ENCODE measurements around the gene DTX4. TPM values are rescaled to one million over a fixed set of nuclear protein-coding genes. Genes with fewer than 3 reads are reported as not detected.

The DTX4 gene
- total RNA-seq, 1 experiment from 2014 or later = 0.21 TPM

DNA sequence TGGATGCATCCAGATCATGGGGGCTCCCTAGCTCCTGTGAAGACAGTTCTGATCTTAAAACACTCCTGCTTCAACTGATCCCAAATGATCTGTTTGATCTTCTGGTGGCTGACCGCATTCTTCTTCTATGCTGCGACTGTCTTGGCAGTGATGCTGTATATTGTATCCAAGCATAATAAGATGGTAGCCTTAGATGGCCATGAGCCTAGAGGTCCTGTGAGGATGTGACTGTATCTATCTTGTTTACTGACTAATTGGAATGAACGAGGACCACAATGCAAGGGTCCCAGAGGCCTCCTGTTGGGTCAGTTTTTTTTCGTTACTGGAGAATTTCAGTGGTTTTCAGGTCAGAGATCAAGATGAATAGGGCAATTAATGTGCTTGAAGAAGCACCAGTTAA lies 47.9 kb downstream of the DTX4 start:
- no peak for DNase-seq (ENCODE audit: low spot score)

DNA sequence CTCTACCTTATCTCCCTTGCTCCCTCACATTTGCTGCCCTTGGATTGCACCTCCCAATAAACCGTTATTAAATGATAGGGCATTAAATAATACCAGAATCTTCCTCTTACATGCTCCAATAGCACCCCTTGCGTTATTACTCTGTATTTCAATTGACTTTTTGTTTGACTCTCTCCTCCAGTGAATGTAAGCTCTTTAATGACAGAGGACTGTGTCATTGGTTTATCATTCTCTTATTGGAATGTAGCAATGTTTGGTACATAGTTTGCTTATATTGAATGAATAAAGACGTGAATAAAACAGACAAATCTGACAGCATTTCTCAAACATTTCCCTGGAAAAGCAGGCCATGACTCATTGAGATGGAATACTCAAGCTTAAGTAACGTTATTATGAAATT lies 49.5 kb downstream of the DTX4 start:
- DNase-seq (ENCODE audit: low spot score) = no peak

DNA sequence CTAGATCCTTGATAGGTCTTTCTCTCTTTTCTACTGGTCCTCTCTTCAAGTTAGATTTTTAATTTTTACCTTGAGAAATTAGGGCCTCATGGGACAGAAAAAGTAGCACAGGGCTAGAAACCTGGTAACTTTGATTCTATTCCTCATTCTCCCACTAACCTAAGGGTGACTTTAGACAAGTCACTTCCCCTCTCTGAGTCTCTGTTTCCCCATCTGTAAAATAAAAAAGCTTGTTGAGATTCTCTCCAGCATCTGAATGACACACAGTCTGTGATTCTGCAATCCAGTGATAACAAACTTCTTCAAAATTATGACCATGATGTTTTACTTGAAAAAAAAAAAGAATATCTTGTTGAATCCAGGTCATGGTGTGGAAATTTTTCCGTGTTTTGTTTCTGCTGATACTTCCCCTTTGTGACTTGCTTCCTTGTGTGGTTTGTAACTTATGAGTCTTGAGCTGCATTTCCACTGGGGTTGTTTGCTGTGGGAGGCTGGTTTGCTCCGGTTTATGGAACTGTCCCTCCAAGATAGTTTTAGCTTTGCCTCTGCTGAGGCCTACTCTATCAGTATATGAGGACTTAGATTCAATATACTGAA lies 50.6 kb downstream of the DTX4 start:
- DNase-seq (ENCODE audit: low spot score) = no peak

DNA sequence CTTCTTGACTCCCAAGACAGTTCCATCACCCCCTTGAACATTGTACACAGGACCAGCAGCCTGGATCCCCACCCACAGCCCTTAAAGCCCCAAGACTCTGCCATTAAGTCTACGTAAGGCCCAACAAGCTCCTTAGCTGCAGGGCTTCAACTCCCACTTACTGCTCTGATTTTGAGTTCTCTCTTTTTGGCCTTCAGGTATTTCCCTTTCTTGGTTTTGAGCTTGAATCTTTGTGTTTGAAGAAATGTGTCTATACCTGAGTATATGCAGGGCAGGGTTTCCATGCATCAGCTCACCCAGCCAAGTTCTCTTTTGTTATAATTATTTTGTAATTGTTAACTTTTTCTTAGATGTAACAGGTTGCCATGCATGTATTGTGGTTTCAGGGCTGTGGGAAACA lies 51.2 kb downstream of the DTX4 start:
- no peak for DNase-seq (ENCODE audit: low spot score)

DNA sequence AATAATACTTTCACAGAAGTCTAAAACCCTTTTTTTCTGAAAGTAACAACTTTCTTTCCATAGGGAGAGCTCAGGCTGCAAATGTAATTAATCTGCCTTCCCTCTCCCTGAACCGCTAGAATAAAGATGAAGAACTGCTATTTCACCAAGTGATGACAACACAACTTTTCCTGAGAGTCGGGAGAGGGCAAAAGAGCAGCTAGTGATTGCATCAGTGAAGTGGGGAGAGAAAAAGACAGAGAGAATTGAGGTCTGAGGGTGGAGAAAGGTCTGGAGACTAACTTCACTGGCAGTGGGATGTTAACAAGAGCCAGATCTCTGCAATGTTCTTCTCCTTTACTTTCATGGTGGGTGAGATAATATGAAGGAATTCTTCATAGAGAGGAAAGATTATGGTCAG lies 51.7 kb downstream of the DTX4 start:
- no peak for DNase-seq (ENCODE audit: low spot score)

DNA sequence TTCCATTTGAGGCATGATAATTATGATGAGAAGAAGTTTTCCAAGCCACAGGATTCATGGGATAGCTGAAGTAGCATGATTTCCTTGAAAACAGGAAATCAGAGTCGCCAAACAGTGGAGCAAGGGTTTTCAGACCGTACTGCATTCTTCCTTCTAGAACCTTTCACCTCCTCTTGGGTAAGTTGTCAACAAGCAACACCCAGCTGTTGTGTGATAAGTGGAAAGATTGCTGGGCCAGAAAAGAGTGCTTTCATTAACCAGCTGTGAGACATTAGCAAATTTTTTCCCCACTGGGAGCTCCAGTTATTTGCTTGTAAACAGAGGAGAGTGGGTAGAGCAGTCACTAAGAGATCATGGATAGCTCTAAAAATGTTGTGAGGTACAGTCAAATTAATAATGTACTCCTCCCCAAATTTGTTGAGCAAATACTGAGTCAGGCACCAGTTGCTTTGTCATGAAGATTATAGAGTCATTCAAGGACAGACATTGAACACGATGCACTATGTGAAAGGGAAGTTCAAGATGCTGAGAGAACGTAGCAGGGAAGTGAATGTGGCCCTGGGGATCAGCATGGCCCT lies 52.5 kb downstream of the DTX4 start:
- no peak for DNase-seq (ENCODE audit: low spot score)

DNA sequence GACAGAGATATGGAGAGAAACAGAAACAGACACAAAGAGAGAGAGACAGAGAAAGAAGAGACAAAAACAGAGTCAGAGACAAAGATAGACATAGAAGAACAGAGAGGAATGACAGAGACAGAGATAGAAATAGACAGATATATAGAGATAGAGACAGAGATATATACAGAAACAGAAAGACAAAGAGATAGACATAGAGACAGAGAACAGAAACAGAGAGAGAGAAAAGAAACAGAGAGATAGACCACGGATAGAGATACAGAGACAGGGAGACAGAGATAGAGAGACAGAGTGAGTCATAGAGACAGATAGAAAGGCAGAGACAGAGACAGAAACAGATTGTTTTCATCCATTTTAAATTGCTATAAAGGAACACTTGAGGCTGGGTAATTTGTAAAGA lies 53.1 kb downstream of the DTX4 start:
- DNase-seq (ENCODE audit: low spot score) = no peak

DNA sequence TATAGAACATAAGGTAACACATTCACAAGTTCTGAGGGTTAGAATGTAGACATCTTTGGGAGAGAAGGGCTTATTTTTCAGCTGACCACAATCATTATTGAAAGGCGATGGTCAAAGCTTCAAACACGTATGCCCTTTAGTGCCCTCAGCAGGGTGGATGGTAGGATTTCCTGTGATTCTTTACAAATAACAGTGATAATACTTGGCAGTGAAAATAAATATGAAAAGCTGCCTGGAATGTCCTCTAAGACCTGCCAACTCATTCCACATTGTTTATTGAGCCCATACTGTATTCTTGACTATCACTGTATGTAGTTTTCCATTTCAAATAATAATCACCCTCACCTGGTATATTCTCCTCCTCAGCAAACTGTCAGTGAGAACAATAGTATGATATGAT lies 54.5 kb downstream of the DTX4 start:
- DNase-seq (ENCODE audit: low spot score) = no peak

DNA sequence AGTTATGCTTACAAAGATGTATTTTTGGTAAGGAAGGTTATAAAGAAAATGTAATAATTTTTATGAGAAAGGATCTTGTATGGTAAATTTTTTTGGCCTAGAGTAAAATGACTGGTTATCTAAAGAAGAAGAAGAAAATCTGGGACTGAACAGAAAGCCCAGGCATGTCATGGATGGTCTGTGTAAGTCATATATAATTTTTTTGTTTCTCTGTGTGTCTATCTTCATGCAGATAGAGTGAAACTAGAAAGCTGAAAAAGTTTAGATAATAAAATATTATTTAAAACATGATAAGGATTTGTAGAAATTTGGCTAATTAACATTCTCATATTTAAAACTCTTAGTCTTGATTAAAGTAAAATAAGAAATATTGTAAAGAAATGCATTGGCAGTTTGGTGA lies 68.4 kb downstream of the DTX4 start:
- no peak for DNase-seq (ENCODE audit: low spot score)

DNA sequence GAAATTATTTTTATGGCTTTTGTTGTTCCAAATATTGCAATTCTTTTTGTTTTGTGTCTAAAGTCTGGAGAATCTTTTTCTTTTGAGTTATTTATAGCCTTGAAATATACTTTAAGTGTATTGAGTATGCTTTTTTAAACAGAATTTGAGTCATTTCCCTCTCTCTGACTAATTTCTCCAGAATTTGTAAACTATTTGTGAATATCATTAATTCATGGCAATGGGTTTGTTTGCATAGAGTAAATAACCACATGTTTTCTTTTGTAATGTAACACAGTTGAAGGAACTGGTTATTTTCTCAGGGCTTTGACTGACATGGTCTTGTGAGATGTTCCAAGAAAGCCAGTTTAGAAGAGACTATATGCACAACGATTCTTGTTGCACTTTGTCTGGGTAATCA lies 71.7 kb downstream of the DTX4 start:
- DNase-seq (ENCODE audit: low spot score) = no peak

DNA sequence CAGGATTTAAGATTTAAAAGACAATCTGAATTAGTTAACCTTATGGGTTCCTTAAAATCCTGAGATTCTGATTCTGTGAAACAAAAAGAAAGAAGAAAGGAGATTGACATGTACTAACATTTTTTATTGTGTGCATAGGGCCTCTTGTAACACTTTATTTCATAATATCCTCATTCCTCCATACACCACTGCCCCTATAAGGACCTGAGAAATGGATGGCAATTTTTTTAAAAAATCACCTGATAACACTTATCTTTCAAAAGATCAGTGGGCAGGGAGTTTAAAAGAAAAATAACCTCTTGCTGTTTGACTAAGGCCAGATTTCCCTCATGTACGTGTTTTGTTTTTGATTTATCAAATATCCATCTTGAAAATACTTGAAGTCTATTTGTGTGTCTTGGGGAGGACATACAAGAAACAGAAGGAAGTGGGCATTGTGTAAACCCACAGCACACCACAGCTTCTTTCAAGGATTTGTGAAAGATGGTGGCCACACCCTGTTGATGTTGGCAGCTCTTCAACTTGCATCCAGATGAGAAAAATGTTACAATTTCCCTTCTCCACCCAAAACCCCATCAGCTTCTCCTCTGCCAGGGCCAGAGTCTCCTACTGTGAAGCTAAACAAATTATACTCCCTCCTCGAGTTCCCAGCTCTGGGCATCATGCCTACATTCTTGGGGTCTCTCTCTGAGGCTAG lies 75.7 kb downstream of the DTX4 start:
- peak; percentile 65 for DNase-seq (ENCODE audit: low spot score)

DNA sequence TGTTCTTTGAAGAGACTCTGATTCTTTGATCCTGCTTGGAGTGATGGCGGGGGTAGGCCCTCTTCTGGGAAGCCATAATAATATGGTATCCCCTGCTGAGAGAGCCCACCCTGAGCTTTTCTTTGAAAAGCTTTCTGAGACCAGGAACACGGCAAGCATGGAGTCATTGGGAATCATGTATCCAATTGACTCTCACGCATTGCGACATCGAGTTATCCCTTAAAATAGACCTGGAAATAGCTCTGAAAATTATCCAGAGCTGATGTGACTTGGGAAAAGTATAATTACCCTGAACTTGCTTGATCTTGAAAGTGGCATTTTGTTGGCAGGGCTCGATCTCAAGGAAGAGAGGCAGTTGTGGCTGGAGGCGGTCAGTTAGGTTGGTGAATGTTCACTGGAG lies 77.6 kb downstream of the DTX4 start:
- no peak for DNase-seq (ENCODE audit: low spot score)

DNA sequence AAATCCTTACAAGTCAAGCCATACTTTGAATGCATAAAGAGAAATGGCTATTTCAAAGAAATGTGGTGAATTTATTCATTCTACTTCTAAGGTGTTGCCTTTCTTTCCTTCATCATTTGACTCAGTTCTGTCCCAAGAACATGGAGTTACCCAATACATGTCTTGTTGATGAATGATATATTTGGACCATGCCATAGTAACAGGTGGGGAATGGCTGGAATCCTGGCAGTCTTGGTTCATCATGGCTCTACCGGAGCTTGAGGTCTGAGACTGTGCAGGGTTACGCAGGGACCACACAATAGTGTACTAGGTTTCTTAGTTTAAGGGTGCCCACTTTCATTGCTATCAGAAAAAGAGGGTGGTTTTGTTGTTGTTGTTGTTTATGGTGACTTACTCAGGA lies 81.1 kb downstream of the DTX4 start:
- DNase-seq (ENCODE audit: low spot score) = no peak

DNA sequence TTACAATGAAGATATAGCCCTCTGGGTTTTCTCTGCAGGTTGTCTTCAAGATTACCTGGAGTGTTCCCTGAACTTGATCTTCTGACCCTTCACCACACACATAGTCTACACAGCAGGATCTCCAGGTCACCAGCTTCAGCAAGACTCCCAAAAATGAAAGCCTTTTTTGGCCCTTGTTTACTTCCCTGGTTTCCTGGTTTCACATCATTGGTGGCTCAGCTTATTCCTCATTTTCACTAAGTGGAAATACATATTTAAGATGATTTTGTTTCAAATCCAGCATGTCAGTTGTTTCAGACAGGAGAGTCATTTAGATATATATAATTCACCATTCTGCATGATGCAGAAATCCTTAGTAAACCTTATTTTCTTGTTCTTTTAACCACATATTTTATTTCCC lies 82.4 kb downstream of the DTX4 start:
- no peak for DNase-seq (ENCODE audit: low spot score)

DNA sequence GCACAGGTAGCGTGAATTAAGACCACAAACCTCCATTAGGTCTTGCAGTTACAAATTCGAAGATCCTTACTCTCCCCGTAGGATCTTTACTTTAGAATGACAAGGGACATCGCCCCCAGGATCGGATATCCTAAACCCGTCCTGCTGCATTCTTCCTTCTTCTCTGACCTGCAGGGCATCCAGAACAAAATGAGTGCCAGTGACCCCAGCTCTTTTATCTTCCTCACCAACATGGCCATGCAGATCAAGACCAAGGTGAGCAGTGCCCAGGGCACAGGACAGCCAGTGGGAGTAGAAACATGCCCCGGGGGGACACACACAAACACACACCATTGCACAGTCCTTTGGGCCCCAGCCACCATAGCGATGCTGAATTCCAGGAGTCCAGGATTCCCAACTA lies 83.3 kb downstream of the DTX4 start:
- DNase-seq (ENCODE audit: low spot score) = no peak

Other genes with a start within 250 kb of the DTX4 start
- gene GLYATL1, start 232.6 kb upstream of the DTX4 start, total RNA-seq (2014; rRNA removed; shearing (Covaris generic)) = not detected in 2 replicates
- not detected in 2 replicates for gene GLYATL1B, start 85.8 kb upstream of the DTX4 start, total RNA-seq (2014; rRNA removed; shearing (Covaris generic))
- 26.7 and 31.4 TPM in 2 replicates for gene FAM111B, start 64.9 kb upstream of the DTX4 start, total RNA-seq (2014; rRNA removed; shearing (Covaris generic))
- gene FAM111A, start 29.3 kb upstream of the DTX4 start, total RNA-seq (2014; rRNA removed; shearing (Covaris generic)) = 83.5 and 102 TPM in 2 replicates
- gene MPEG1, start 40.8 kb downstream of the DTX4 start, total RNA-seq (2014; rRNA removed; shearing (Covaris generic)) = not detected in 2 replicates
- gene OR5AN1, start 186.8 kb downstream of the DTX4 start, total RNA-seq (2014; rRNA removed; shearing (Covaris generic)) = not detected in 2 replicates